HG02759 (cell line): ENCODE results near the gene KIAA0753.
"Not testable (repeated sequence)": the region's sequence is repeated elsewhere in the genome, so short reads cannot be mapped to it uniquely, and the experiment has no call there.

Experiments used
- ATAC-seq: cut with Tn5 transposase; IDR thresholded peaks from one replicate; pipeline ENCODE4 v1.9.1; 2021; ENCODE audit warnings: mild to moderate bottlenecking, moderate library complexity; ENCODE audit not compliant: unreplicated experiment

KIAA0753 gene

GRCh38 chr17:6573982-6574686 lies 66.4 kb downstream of the KIAA0753 start:
- no peak for ATAC-seq

DNA sequence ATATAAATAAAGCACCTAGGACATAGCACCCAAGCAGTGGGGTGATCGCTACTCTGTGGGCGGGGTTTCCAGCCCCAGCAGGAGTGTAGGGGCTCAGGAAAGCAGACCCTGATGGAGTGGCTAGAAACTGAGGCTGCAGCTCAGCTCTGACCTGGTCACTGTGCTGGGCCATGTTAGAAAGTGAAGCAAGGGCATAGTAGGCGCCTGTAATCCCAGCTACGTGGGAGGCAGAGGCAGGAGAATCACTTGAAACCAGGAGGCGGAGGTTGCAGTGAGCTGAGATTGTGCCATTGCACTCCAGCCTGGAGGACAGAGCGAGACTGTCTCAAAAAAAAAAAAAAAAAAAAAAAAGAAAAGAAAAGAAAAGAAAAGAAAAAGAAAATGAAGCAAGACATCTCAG lies 67.0 kb downstream of the KIAA0753 start:
- not testable (repeated sequence) for ATAC-seq

DNA sequence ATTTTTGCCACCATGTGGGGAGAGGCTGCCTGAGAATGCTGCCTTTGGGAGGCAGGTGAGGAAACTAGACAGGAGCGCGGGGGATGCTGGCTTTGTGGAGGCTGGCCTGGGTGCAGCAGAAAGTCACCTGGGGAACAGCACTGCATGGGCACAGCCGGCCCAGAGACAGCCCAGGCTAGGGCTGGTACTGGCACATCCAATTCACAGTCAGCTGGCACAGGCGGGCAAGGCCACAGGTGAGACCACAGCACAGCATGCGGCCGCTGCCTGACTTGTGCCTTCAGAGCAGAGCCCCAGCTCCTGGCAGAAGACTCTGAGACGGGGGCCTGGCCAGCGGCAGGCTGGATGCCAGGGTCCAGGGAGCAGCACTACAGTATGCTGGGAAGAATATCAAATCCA lies 67.5 kb downstream of the KIAA0753 start:
- no peak for ATAC-seq

DNA sequence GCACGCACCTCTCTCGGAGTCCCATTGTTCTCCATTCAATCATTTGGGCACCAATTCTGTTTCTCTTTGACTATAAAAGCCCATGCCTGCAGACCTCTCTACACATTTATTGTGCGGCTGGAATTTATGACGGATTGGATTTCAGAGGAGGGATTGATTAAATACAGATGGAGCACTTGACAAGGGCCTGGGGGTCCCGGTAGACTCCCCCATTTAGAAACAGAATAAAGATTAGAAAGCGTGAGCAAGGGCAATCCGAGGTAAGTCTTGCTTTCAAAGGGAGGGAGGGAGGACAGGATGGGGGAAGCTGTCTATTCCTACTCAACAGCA lies 69.1 kb downstream of the KIAA0753 start:
- ATAC-seq, result no peak

DNA sequence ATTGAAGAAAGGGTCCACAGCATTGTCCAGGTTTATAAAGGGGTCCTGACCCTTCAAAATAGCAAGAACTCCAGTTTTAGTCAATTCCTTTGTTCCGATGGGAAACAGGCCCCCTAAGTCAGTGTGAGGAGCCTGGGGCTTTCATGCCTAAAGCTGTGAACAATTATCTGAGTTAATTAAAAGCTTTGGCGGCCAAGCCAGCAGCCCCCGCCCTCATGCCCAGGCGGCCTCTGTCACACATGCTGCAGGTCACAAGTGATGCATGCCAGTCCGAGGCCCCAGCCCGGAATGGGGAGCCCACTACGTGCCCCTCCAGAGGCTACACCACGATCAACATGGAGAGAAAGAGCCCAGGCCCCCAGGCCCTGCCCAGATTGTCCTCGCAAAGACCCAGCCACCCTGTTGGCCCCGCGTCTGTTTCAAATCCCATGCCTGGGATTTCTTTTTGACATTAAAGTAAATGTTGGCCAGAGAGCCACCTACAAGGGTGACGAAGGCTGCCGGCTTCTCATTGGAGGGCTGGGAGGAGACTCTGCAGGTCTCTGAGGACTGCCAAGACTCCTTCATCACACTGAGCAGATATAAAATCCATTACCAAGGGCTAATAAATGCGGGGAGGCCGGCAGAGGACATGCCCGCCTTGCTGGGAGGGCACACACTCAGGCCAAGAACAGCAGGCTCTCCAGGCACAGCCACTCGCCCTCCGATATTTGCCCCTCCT lies 69.6 kb downstream of the KIAA0753 start:
- no peak for ATAC-seq

- ATAC-seq, result no peak
Observed at GRCh38 chr17:6569370-6570285, 70.9 kb downstream of the KIAA0753 start.

GRCh38 chr17:6568184-6568758 lies 72.2 kb downstream of the KIAA0753 start:
- no peak for ATAC-seq

- ATAC-seq, result no peak
Observed at GRCh38 chr17:6567528-6568183, 72.9 kb downstream of the KIAA0753 start.

- ATAC-seq, result no peak
Observed at GRCh38 chr17:6561446-6561845, 79.1 kb downstream of the KIAA0753 start.

- no peak for ATAC-seq
Observed at GRCh38 chr17:6560496-6560895, 80.0 kb downstream of the KIAA0753 start.

GRCh38 chr17:6559753-6560215 lies 80.7 kb downstream of the KIAA0753 start:
- ATAC-seq, result no peak

DNA sequence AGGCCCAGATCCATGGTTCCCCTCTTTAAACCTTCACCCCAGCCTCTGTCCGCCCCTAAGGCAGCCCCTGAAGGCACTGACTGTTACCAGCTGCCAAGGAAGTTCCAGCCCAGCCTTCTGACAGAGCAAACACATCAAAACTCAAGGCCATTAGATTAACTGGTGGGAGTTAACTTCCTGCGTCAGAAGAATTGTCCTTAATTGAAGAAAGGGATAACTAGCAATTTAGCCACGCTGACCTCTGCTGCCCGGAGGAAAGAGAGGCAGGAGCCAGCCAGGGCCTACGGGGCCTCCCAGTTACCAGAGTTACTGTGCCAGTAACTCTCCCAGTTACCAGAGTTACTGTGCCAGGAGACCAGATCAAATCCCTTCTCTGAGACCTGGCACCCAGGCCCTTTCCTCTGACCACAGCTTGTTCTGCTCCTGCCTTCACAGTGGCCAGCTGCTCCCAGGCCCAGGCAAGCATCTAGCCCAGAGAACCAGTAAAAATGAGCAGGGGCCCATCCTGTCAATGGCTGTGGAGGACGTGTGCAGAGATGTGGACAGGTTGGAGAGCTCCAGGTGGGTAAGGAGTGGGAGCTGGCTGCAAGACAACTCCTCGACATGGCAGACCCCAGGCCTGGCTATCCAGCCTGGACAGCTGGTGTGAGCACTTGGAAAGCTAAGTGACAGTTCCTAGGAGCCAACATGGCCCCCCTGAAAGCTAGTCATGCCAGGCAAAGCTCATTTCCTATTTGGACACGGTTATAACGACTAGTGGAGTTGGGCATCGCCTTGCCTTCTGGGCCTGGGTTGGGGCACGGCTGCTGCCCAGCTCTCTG lies 81.4 kb downstream of the KIAA0753 start:
- ATAC-seq, result no peak

DNA sequence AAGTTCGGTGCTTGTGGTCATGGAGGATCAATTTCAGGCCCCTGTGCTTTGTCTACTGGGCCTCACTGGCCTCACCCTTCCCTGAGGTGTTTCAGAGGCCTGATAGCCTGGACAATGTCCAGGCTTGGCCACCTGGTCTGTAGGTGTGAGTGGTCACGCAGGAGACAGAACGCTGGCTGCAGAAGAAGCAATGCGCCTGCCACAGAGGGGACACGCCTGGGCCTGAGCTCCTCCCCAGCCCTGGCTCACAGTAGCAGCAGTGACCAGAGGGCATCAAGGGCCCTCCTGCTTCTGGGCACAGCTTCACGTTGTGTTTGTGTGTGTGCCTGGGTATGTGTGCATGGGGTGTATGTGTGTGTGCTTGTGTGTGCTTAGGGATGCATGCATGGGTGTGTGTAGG lies 82.2 kb downstream of the KIAA0753 start:
- ATAC-seq, result no peak

DNA sequence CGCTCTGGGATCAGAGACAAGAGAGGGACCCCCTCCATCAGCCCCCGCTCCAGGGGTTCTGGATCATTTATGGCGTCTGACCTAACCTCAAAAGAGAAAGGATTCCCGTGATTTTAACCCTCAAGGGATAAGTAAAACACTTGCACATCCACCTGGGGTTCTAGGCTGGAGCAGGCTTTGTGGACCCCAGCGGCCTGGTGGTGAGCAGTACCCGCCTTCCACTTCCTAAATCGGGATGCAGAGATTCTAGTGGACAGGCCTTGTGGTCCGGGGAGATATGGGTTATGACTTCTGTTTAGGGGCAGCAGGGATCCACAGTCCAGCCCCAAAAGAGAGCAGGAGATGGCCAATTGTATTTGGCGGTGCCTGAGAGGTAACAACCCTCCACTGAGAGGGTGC lies 83.5 kb downstream of the KIAA0753 start:
- ATAC-seq, result no peak

DNA sequence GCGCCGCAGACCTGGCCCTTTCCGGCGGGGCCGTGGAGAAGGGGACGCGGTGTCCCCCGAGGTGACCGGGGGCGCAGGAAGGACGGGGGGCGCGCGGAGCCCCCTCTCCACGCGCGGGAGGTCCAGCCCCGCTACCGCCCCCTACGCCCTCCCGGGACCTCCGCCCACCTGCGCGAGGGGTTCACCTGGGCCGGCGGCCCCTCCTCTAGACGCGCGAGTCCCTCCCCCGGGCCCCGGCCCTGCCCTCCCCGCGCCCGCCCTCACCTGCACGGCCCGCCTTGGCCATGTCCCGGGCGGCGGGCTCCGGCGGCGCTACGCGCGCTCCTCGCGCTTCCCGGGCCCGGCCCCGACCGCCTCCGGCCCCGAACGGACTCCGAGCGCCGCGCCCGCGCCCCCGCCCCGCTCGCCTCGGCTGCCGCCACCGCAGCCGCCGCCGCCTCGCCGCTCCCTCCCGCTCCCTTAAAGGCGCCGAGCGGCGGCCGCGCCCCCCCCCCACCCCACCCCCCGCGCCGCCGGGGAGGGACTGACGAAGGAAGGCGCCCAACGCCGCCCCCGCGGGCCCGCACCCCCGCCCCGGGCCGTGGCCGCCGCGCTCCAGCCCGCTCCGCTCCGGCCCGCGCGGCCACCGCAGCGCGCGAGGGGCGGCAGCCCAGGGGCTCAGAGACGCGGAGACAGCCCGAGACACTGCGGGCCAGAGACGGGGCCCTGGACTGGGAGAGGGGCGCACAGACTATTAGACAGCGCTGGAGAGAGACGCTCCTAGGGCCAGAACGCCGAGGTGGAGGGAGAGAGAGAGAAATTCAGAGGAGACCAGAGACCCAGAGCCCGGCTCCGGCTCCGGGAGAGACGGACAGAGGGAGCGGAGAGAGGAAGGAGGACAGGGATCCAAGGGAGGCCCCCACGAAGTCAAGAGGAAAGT lies 84.1 kb downstream of the KIAA0753 start, which contains the start of gene PITPNM3:
PITPNM3 (minus strand) TSS at position 435 of the 919 bp plus-strand sequence; CDS start at position 286, 149 bp downstream.
- ATAC-seq, result no peak

GRCh38 chr17:6555331-6556120 lies 85.0 kb downstream of the KIAA0753 start:
- no peak for ATAC-seq

DNA sequence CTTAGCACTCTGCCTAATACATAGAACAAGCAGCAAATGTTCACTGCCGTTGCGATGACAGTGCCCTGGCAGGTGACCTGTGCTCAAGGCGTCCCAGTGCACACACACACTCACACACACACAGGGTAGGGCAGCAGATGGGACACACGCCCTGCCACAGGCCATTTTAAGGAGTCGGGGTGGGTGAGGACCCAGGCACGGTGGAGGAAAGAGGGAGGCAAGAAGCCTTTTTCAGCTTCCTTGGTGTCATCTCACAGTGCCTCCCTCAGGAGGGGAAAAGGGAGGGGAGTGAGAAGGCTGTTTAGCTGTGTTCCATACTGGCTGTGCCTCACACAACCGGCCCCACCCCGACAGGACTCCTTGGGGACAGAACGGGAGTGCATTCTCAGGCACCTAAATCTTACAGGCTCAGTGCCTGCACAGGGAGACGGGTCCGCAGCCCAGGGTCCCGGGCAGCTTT lies 85.6 kb downstream of the KIAA0753 start:
- no peak for ATAC-seq

GRCh38 chr17:6554342-6554741 lies 86.2 kb downstream of the KIAA0753 start:
- no peak for ATAC-seq
